Measurements from ENCODE around the gene CHSY1.

- TF ChIP-seq PKNOX1 (IDR thresholded peaks at IDR 0.05): no peak
- TF ChIP-seq CBFB (IDR thresholded peaks at IDR 0.05; ENCODE audit: low read depth): no peak
- TF ChIP-seq CEBPB (IDR thresholded peaks at IDR 0.05; ENCODE audit: borderline replicate concordance in 1 of 2, low read depth in 2 of 2, low read length in 2 of 2): no peak
- TF ChIP-seq E2F4 (IDR thresholded peaks at IDR 0.05; ENCODE audit: low read depth, low read length): no peak
- TF ChIP-seq MXI1 (IDR thresholded peaks at IDR 0.05; ENCODE audit: low read depth, low read length): no peak
- no peak for TF ChIP-seq TAF1 (IDR thresholded peaks at IDR 0.05; ENCODE audit: borderline replicate concordance, low read depth, low read length)
- no peak for TF ChIP-seq SRF (IDR thresholded peaks at IDR 0.05; ENCODE audit: low read depth in 2 of 2, low read length in 2 of 2)
These were observed 29.9 kb downstream of the CHSY1 start for GRCh38 chr15:101221902-101222301.

Measured in GM12878 (cell line).